ENCODE data around the gene TEX53. TPM values are rescaled to one million over a fixed set of nuclear protein-coding genes. Genes with fewer than 3 reads are reported as not detected.
A peak's percentile ranks its signal among the peaks of the same experiment; 100 is the strongest.

Gene TEX53
- total and polyA plus RNA-seq, 2 donors (not counting 1 experiment from before 2014, with no cell fraction given), result not detected

DNA sequence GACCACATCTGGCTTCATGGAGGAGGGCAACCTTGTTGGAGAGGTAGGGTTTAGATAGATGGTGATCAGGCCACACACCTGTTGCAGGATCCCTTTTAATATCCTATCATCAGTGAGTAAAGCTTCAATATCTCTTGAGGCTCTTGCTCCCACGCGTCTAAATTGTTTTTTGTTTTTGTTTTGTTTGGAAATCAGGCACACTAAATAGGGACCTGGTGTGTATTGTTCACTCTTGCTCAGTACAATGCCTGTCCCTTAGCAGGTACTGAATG lies 49.1 kb downstream of the TEX53 start:
- H3K27me3 ChIP-seq (ENCODE audit: control insufficient read depth, insufficient read depth, low read length), result no peaks in the 10 kb centered on the region
- DNase-seq (ENCODE audit: low read depth in 2 of 2), result no peak
- no peak overlapping the region for H3K4me2 ChIP-seq (ENCODE audit: extremely low read depth, insufficient read depth, low read length)
- no peaks in the 10 kb centered on the region for H3K9me3 ChIP-seq (ENCODE audit: control insufficient read depth, insufficient read depth, low read depth, low read length)
- H3K9ac ChIP-seq (ENCODE audit: insufficient read depth, low read length), result no peak overlapping the region
- TF ChIP-seq, protein P1, sequence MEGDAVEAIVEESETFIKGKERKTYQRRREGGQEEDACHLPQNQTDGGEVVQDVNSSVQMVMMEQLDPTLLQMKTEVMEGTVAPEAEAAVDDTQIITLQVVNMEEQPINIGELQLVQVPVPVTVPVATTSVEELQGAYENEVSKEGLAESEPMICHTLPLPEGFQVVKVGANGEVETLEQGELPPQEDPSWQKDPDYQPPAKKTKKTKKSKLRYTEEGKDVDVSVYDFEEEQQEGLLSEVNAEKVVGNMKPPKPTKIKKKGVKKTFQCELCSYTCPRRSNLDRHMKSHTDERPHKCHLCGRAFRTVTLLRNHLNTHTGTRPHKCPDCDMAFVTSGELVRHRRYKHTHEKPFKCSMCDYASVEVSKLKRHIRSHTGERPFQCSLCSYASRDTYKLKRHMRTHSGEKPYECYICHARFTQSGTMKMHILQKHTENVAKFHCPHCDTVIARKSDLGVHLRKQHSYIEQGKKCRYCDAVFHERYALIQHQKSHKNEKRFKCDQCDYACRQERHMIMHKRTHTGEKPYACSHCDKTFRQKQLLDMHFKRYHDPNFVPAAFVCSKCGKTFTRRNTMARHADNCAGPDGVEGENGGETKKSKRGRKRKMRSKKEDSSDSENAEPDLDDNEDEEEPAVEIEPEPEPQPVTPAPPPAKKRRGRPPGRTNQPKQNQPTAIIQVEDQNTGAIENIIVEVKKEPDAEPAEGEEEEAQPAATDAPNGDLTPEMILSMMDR (conservative IDR thresholded peaks at IDR 0.05 in 1 of 2, IDR thresholded peaks at IDR 0.05 in 1 of 2; ENCODE audit: low read depth in 1 of 2, low read length in 2 of 2), result no peak
- TF ChIP-seq EZH2 (IDR thresholded peaks at IDR 0.05; ENCODE audit: low read length, missing control alignments), result no peak
- H3K4me3 ChIP-seq (replicated peaks in 1 of 4; ENCODE audit: control extremely low read depth in 1 of 4, insufficient read depth in 1 of 4, low read depth in 3 of 4, low read length in 4 of 4), result no peak overlapping the region
- H3K36me3 ChIP-seq (ENCODE audit: control insufficient read depth, insufficient read depth, low read length), result no peaks in the 10 kb centered on the region
- H3K79me2 ChIP-seq (ENCODE audit: control insufficient read depth, insufficient read depth, low read length), result no peaks in the 10 kb centered on the region
- peaks cover 3% of the 10 kb centered on the region for H3K4me1 ChIP-seq (ENCODE audit: control insufficient read depth, extremely low read depth, insufficient read depth, low read length)
- H2AFZ ChIP-seq (ENCODE audit: low read length), result no peak overlapping the region
- H3K27ac ChIP-seq (ENCODE audit: insufficient read depth, low read length), result no peak overlapping the region
- H4K20me1 ChIP-seq (ENCODE audit: control insufficient read depth, extremely low read depth, insufficient read depth, low read length), result no peaks in the 10 kb centered on the region

DNA sequence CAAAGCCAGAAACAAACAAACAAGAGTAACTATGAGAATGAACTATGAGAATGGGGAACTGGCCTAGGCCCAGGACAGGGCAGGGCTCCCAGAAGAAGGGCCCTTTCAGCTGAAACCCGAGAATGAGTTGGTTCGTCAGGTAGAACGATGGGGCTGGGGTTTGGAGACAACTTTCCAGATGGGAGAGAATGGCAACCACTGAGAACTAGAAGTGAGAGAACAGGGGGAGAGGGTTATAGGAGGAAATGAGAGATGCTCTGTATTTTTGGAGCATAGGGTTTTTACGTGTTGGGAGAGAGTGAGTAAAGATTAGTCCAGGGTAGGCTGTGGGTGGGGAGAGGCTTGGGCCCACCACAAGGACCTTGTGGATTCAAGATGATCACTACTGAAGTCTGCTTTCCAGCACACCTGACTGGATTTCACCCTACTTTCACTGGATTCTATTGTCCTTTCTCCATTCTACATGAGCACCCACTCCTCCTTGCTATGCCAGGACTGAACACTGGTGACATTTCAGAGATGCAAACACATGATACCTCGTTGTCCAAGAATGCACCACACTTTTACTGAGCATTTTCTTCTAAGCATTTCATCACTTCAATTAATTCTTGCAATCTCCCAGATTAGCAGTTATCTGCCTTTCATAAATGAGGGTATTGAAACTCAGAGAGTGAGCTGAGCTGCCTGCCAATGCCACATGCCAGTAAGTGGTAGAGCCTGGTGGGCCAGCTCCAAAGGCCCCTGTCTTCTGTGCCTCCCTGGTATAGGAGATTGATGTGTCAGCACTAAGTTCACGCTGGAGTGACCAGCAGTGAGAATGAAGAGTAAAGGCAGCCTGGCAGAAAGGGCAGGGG lies 49.7 kb downstream of the TEX53 start:
- no peaks in the 10 kb centered on the region for H4K20me1 ChIP-seq (ENCODE audit: control insufficient read depth, extremely low read depth, insufficient read depth, low read length)
- H3K36me3 ChIP-seq (ENCODE audit: control insufficient read depth, insufficient read depth, low read length), result no peaks in the 10 kb centered on the region
- no peaks in the 10 kb centered on the region for H3K79me2 ChIP-seq (ENCODE audit: control insufficient read depth, insufficient read depth, low read length)
- H3K9me3 ChIP-seq (ENCODE audit: control insufficient read depth, insufficient read depth, low read depth, low read length), result no peaks in the 10 kb centered on the region
- H3K4me1 ChIP-seq (ENCODE audit: control insufficient read depth, extremely low read depth, insufficient read depth, low read length), result peaks cover 3% of the 10 kb centered on the region
- H3K9ac ChIP-seq (ENCODE audit: insufficient read depth, low read length), result no peak overlapping the region
- TF ChIP-seq EZH2 (IDR thresholded peaks at IDR 0.05; ENCODE audit: low read length, missing control alignments), result no peak
- TF ChIP-seq, protein P1 (conservative IDR thresholded peaks at IDR 0.05 in 1 of 2, IDR thresholded peaks at IDR 0.05 in 1 of 2; ENCODE audit: low read depth in 1 of 2, low read length in 2 of 2), result no peak
- H2AFZ ChIP-seq (ENCODE audit: low read length), result no peak overlapping the region
- H3K4me2 ChIP-seq (ENCODE audit: extremely low read depth, insufficient read depth, low read length), result no peak overlapping the region
- no peak for DNase-seq (ENCODE audit: low read depth in 2 of 2)
- no peaks in the 10 kb centered on the region for H3K27me3 ChIP-seq (ENCODE audit: control insufficient read depth, insufficient read depth, low read length)
- no peak overlapping the region for H3K4me3 ChIP-seq (replicated peaks in 1 of 4; ENCODE audit: control extremely low read depth in 1 of 4, insufficient read depth in 1 of 4, low read depth in 3 of 4, low read length in 4 of 4)
- no peak overlapping the region for H3K27ac ChIP-seq (ENCODE audit: insufficient read depth, low read length)

DNA sequence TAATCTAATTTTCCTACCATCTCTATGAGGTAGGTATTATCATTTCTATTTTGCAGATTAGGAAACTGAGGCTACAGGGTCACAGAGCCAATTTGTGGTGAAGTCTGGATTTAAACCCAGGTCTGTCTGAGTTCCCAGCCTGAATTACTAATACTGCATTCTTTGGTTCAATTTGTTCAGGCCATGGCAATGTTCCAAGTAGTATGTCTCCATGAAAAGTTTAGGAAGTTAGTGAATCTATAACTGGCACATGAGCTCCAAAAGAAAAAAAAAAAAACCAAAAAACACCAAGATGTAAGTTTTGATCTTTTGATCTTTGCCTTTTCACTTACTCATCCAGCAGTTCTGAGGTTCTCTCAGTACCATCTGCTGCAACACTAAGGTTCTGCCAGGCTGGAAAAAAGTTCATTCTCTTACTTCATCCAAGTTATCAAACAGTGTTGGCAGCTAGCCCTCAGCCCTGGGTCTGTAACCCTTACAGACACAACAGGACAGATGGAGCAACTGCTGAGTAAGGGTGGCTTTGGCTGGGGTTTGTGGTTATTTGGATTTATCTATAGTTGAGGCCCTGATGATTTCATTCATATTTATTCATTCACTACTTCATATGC lies 50.9 kb downstream of the TEX53 start:
- no peaks in the 10 kb centered on the region for H3K36me3 ChIP-seq (ENCODE audit: control insufficient read depth, insufficient read depth, low read length)
- DNase-seq (ENCODE audit: low read depth in 2 of 2), result peak; percentile 85 to 89

More for the DNA sequence above, 50.9 kb downstream of the TEX53 start:
- Histone ChIP-seq H3K4me2 (ENCODE audit: extremely low read depth, insufficient read depth, low read length) (no peak overlapping the region), H3K4me3 (replicated peaks in 1 of 4; ENCODE audit: control extremely low read depth in 1 of 4, insufficient read depth in 1 of 4, low read depth in 3 of 4, low read length in 4 of 4) (no peak overlapping the region), H3K9ac (ENCODE audit: insufficient read depth, low read length) (no peak overlapping the region), H3K79me2 (ENCODE audit: control insufficient read depth, insufficient read depth, low read length) (no peaks in the 10 kb centered on the region), H2AFZ (ENCODE audit: low read length) (no peak overlapping the region), H3K4me1 (ENCODE audit: control insufficient read depth, extremely low read depth, insufficient read depth, low read length) (peaks cover 3% of the 10 kb centered on the region), H4K20me1 (ENCODE audit: control insufficient read depth, extremely low read depth, insufficient read depth, low read length) (no peaks in the 10 kb centered on the region), H3K27ac (ENCODE audit: insufficient read depth, low read length) (no peak overlapping the region), H3K9me3 (ENCODE audit: control insufficient read depth, insufficient read depth, low read depth, low read length) (no peaks in the 10 kb centered on the region), H3K27me3 (ENCODE audit: control insufficient read depth, insufficient read depth, low read length) (no peaks in the 10 kb centered on the region)
- TF ChIP-seq EZH2 (IDR thresholded peaks at IDR 0.05; ENCODE audit: low read length, missing control alignments), result no peak

Other genes with a start within 250 kb of the TEX53 start
- gene WHRN, start 152.3 kb downstream of the TEX53 start, total RNA-seq, result 0.51 and 1.8 TPM in 2 replicates
- gene WHRN, start 152.3 kb downstream of the TEX53 start, polyA plus RNA-seq, result 0.16 and 0.35 TPM in 2 replicates
- 102 and 111 TPM in 2 replicates for gene ATP6V1G1, start 70.0 kb downstream of the TEX53 start, total RNA-seq
- gene ATP6V1G1, start 70.0 kb downstream of the TEX53 start, polyA plus RNA-seq, result 92.7 and 97.6 TPM in 2 replicates
- gene TMEM268, start 46.5 kb downstream of the TEX53 start, total RNA-seq, result 5.4 and 7.3 TPM in 2 replicates
- 5.4 and 7.7 TPM in 2 replicates for gene TMEM268, start 46.5 kb downstream of the TEX53 start, polyA plus RNA-seq
- gene TEX48, start 24.4 kb upstream of the TEX53 start, total RNA-seq, result not detected in 2 replicates
- not detected in 2 replicates for gene TEX48, start 24.4 kb upstream of the TEX53 start, polyA plus RNA-seq
- 0.26 and 0.33 TPM in 2 replicates for gene TNFSF15, start 148.2 kb upstream of the TEX53 start, total RNA-seq
- 0.11 and 0.76 TPM in 2 replicates for gene TNFSF15, start 148.2 kb upstream of the TEX53 start, polyA plus RNA-seq

All from fibroblast of lung (primary cell).